ENCODE measurements around the gene CCDC12.
"Not testable (repeated sequence)": the region's sequence is repeated elsewhere in the genome, so short reads cannot be mapped to it uniquely, and the experiment has no call there.

CCDC12 gene

GRCh38 chr3:46915297-46915822 lies 61.2 kb downstream of the CCDC12 start:
- ChIA-PET POLR2A (ENCODE audit: low non-redundant PET) (no interaction called here), CTCF (no interaction called here)
- DNase-seq (ENCODE audit: low spot score), result no peak
- TF ChIP-seq CTCF (conservative IDR thresholded peaks at IDR 0.05; ENCODE audit: low read depth), result no peak
- H3K27ac ChIP-seq, result peak overlapping the region; percentile 29; the same call in 1 of the 2 replicates

- CTCF ChIA-PET, result no interaction called here
- DNase-seq (ENCODE audit: low spot score), result no peak
- H3K27ac ChIP-seq, result 0 out of 2 replicates have a peak overlapping the region, but pooled peaks have one; percentile 19
- POLR2A ChIA-PET (ENCODE audit: low non-redundant PET), result no interaction called here
- TF ChIP-seq CTCF (conservative IDR thresholded peaks at IDR 0.05; ENCODE audit: low read depth), result no peak
Measured at GRCh38 chr3:46914849-46915248, 61.7 kb downstream of the CCDC12 start.

DNA sequence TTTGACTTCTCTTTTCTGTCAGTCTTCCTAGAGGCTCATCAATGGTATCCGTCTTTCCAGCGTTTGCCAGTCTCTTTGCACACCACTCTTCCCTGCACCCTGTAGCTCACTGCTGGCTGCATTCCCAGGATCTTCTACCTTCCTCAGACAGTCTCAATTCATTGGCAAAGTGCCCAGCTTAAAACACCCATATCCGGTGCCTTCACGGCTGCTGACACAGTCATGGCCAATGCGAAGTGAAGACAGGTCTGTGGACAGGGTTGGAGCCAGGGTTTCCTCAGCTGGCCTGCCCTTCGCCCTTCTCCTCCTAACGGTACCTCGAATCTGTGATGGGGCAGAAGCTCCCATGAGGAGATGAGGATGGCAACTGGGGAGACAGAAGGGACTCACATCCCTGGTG lies 62.9 kb downstream of the CCDC12 start:
- CTCF ChIA-PET, result interaction anchor here (0.6 to 0.7 kb wide), 2 partner anchors 18 to 248 kb away, joined by 3 to 4 read pairs; no protein-coding TSS in a partner anchor
- no peak for TF ChIP-seq CTCF (conservative IDR thresholded peaks at IDR 0.05; ENCODE audit: low read depth)
- H3K27ac ChIP-seq, result peak overlapping the region; percentile 70
- DNase-seq (ENCODE audit: low spot score), result peak; percentile 77
- POLR2A ChIA-PET (ENCODE audit: low non-redundant PET), result no interaction called here

- ChIA-PET POLR2A (ENCODE audit: low non-redundant PET) (no interaction called here), CTCF (interaction anchor here (0.8 kb wide), 2 partner anchors 15 to 424 kb away, joined by 5 read pairs; no protein-coding TSS in a partner anchor)
- H3K27ac ChIP-seq, result no peak overlapping the region
- no peak for TF ChIP-seq CTCF (conservative IDR thresholded peaks at IDR 0.05; ENCODE audit: low read depth)
- DNase-seq (ENCODE audit: low spot score), result no peak
Measured at GRCh38 chr3:46912986-46913385, 63.6 kb downstream of the CCDC12 start.

DNA sequence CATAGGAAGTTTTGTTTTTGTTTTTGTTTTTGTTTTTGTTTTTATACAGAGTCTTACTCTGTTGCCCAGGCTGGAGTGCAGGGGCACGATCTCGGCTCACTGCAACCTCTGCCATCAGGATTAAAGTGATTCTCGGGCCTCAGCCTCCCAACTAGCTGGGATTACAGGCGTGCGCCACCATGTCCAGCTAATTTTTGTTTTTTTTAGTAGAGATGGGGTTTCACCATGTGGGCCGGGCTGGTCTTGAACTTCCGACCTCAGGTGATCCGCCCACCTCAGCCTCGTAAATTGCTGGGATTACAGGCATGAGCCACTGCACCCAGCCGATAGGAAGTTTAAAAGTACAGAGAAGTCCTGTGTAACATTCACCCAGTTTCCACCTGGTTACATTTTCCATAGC lies 65.6 kb downstream of the CCDC12 start:
- CTCF ChIA-PET; DNase-seq (ENCODE audit: low spot score); H3K27ac ChIP-seq; POLR2A ChIA-PET (ENCODE audit: low non-redundant PET): not testable (repeated sequence)

GRCh38 chr3:46910166-46910760 lies 66.3 kb downstream of the CCDC12 start:
- DNase-seq (ENCODE audit: low spot score), result no peak
- ChIA-PET CTCF (interaction anchor here (0.8 to 1.6 kb wide), 8 partner anchors 23 to 414 kb away, joined by 3 to 7 read pairs (median 4); no protein-coding TSS in a partner anchor), POLR2A (ENCODE audit: low non-redundant PET) (no interaction called here)
- no peak for TF ChIP-seq CTCF (conservative IDR thresholded peaks at IDR 0.05; ENCODE audit: low read depth)
- H3K27ac ChIP-seq, result no peak overlapping the region

- no peak overlapping the region for H3K27ac ChIP-seq
- peak; percentile 74 for DNase-seq (ENCODE audit: low spot score)
- ChIA-PET CTCF (interaction anchor here (0.5 to 1.6 kb wide), 10 partner anchors 22 to 426 kb away, joined by 3 to 7 read pairs (median 4); partner anchors contain the start of gene TMIE), POLR2A (ENCODE audit: low non-redundant PET) (no interaction called here)
- TF ChIP-seq CTCF (conservative IDR thresholded peaks at IDR 0.05; ENCODE audit: low read depth), result peak; percentile 86
Measured at GRCh38 chr3:46909535-46910161, 66.9 kb downstream of the CCDC12 start.

Data from RWPE1 (cell line).